Hippocampal formation (tissue), 2 donors: ENCODE results near the gene WNK1.
"Not testable (repeated sequence)": the region's sequence is repeated elsewhere in the genome, so short reads cannot be mapped to it uniquely, and the experiment has no call there.

ENCODE experiments used
- DNase-seq, 2 donors: peaks; one replicate each; lab custom pipeline; 2025; lab: John Stamatoyannopoulos, UW

Gene WNK1

DNA sequence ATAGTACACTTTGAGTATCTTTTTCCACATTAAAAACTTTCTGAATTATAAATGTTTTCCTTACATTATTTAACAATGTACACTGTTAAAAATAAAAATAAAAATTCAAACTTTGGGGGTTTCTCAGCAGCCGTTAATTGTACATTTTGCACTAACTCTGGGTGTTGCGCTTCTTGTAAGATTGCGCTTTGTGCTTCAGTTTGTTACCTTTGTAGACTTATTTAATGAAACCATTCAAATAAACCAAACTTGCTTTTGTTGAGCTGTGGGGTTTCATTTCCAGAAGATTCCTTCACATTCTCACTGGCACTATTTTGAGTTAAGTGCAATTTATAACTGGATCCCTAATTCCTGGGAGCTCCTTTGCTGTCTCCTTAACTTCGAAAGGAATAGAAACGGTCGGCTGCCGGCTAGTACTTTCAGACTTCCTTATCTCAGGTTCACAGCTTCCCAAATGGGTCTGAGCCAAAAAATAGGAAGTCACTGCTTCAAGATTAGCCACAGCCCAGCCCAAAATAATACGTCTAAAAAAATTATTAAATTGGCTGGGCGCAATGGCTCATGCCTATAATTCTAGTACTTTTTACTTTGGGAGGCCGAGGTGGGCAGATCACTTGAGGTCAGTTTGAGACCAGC is 158.9 kb downstream of the WNK1 start:
- DNase-seq = no peak

- no peak for DNase-seq
Observed at GRCh38 chr12:912466-913235, 160.3 kb downstream of the WNK1 start.

GRCh38 chr12:913919-914698 is 161.7 kb downstream of the WNK1 start:
- no peak for DNase-seq

DNA sequence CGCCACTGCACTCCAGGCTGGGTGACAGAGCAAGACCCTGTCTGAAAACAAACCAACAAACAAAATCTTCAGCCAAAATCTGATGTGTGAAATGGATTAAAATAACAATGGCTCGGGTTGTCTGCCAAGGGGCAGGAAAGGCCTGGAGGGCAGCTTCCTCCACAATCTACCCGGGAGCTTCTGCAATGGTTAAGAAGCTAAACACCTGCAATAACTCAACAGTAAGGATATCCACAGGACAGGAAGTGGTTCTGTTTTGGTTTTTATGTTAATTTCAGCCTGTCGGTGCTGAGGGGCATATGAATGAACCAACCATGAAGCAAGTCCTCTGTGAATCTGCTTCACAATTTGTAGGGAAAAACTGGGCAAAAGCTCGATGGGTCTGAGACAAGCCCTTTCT is 162.7 kb downstream of the WNK1 start:
- no peak for DNase-seq

DNA sequence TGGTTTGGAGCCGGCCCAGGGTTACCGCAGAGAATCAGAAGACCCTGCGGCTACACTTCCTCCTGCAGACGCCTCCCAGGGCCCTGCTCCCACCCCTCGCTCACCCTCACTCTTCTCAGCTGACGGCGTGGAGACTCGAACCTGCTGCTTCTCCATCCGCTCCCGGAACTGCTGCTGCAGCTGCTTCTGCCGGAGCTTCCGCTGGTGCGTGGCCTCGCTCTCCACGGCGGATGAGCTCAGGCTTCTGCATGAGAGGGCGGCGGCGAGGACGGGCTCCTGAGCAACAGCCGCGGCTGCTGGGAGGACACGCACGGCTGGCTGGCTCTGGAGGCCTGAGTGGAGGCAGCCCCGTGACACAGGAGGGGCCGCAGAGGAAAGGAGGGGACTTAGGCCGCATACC is 163.9 kb downstream of the WNK1 start:
- no peak for DNase-seq

DNA sequence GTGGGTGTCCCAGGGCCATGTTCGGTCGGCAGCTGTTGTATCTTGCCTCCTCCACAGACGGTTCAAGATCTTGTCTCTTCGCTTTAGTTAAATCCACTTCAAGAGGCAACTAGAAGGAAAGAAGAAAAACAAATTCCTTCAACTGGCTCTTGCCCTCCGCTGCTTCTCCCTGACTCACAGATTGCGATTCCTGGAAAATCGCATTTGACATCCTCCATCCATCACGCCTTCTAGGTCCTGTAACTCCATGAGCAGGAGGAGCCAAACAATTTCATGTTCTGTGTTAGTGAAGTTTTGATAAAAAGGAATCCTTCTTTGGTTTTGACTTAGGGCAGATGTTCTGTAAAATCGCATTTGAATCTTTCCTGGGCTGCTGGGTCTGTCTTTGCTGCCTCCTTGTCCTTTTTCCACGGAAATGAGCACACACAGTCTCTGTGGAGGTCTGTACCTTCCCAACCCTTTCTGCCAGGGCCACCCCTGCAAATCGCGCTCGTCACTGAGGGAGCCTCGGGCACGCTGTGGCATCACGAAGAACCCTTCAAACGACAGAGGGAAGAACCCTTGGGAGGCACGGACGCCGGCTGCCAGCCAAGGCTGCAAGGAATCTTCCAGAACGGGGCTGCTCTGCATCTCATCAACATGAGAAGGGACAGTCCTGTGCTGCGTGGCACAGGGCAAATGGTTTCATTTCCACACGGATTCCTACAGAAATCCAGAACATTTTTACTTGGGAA is 164.5 kb downstream of the WNK1 start:
- DNase-seq = no peak

GRCh38 chr12:920676-921075 is 168.3 kb downstream of the WNK1 start:
- no peak for DNase-seq

GRCh38 chr12:922285-922684 is 169.9 kb downstream of the WNK1 start:
- no peak for DNase-seq

GRCh38 chr12:926641-927040 is 174.3 kb downstream of the WNK1 start:
- no peak for DNase-seq

- DNase-seq = no peak
Observed at GRCh38 chr12:931060-931459, 178.7 kb downstream of the WNK1 start.

- no peak for DNase-seq
Observed at GRCh38 chr12:931591-931990, 179.2 kb downstream of the WNK1 start.

GRCh38 chr12:935891-936290 is 183.5 kb downstream of the WNK1 start:
- DNase-seq = not testable (repeated sequence)

- DNase-seq = no peak
Observed at GRCh38 chr12:936377-937345, 184.3 kb downstream of the WNK1 start.

GRCh38 chr12:938810-939209 is 186.4 kb downstream of the WNK1 start:
- no peak for DNase-seq

DNA sequence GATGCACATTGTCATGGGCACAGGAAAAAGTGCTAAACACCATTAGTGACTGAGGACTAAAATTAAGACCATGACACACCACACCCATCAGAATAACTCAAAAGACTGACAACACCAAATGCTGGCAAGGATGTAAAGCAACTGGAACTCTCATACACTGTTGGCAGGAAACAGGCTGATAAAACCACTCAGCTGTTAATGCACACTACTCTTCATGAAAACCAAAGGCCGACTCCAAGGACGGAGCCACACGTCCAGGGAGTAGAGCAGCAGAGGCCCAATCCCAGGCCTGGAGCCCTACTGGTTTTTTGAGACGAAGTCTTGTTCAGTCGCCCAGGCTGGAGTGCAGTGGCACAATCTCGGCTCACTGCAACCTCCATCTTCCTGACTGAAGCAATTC is 190.7 kb downstream of the WNK1 start:
- DNase-seq = no peak

DNA sequence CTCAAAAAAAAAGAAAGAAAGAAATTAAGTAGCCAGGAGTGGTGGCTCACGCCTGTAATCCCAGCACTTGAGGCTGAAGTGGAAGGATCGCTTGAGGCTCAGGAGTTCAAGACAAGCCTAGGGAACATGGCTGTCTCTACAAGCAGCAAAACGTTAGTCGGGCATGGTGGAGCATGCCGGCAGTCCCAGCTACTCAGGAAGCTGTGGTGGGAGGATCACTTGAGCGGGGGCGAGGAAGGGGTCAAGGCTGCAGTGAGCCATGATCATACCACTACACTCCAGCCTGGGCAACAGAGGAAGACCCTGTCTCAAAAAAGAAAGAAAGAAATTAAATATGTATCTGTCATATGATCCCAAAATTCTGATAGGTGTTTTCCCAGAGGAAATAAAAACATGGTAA is 191.8 kb downstream of the WNK1 start:
- DNase-seq = no peak

DNA sequence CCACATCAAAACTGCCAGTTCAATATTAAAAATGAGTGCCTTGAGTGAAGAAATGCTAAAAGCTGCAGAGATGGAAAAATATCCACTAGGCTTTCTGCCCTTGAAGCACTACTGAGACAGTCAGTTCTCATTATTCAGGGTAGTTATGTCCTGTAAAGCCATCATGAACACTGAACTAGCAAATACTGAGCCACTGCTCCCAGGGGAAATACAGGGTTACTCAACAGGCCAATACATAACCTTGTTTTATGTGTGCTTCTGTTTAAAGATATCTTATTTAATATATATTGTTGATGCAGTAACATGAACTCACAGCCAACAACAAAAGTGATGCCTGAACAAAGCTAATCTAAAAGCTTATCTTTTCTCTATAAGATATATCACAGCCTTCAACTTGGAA is 193.8 kb downstream of the WNK1 start:
- no peak for DNase-seq

DNA sequence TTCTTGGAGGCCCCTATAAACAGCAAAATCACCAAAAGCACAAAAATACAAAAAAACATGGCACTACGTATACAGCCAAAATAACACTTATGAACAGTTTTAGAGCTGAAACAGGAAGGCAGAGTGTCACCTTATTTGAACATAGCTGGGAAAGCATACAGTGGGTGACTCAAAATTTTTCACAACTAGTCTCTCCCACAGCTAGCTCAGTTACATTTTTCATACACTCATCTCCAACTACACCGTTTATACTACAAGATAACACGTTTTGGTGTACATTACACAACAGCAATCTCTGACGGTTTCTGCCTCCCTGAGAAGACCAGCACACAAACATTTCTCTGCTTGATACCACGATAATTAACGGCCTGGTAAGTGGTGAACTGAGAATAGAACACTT is 194.3 kb downstream of the WNK1 start:
- DNase-seq = peak in 1 of 2 donors; percentile 5

- no peak for DNase-seq
Observed at GRCh38 chr12:948238-948637, 195.9 kb downstream of the WNK1 start.

- DNase-seq = peak; percentile 95 to 99
Observed at GRCh38 chr12:949453-950191, 197.2 kb downstream of the WNK1 start, which contains the start of gene RAD52. TSS of gene RAD52 (minus strand) at chr12:949694. CDS start at chr12:933058, 16,636 bp downstream.
